Measurements from ENCODE around the gene BRMS1.

The BRMS1 gene

GRCh38 chr11:66309475-66309874, 35.4 kb downstream of the BRMS1 start:
- DNase-seq (ENCODE audit: low read depth), result no peak

DNA sequence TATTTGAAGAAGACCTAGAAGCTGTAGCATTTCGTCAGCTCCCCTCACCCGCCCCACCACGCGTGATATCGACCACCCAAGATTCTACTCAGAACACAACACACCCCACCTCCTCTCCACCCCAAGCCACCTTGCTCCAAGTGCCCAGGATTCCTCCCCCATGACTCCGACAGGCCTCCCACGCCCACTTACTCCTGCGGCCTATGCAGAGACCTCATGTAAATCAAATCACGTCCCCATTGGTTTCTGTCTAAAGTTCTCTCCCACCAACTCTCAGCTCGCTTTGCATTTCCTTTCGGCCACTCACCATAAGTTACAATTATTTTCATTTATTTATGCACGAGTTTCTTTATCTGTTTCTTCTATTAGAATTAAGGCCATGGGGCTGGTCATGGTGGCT, 42.2 kb downstream of the BRMS1 start:
- no peak for DNase-seq (ENCODE audit: low read depth)

DNA sequence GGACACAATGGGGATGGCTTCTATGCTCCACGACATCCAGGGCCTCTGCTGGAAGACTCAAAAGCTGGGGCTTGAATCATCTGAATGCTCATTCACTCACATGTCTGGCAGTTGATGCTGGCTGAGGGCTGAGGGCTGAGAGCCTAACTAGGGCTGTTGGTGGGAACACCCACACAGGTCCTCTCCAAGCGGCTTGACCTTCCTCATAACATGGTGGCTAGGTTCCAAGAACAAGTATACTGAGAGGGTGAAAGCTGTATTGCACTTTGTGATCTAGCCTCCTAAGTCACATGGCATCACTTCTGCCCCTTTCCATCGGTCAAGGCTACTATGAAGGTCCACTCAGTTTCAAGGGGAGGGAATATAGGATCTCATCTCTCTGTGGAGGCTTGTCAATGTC, 45.7 kb downstream of the BRMS1 start:
- DNase-seq (ENCODE audit: low read depth), result no peak

DNA sequence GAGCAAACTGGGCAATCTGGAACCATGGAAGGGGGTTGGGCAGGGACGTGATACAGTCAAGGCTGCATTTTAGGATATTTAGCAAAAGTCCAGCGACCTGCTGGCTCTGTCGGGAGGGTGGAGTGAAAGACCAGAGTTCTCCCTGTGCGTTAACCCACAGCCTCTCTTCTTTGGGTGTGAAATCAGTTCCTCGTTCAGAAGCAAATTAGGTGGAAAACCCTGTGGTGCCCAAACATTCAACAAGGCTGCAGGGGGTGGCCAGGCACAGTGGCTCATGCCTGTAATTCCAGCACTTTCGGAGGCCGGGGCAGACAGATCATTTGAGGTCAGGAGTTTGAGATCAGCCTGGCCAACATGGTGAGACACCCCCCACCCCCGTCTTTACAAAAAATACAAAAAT, 47.3 kb downstream of the BRMS1 start:
- DNase-seq (ENCODE audit: low read depth), result no peak

DNA sequence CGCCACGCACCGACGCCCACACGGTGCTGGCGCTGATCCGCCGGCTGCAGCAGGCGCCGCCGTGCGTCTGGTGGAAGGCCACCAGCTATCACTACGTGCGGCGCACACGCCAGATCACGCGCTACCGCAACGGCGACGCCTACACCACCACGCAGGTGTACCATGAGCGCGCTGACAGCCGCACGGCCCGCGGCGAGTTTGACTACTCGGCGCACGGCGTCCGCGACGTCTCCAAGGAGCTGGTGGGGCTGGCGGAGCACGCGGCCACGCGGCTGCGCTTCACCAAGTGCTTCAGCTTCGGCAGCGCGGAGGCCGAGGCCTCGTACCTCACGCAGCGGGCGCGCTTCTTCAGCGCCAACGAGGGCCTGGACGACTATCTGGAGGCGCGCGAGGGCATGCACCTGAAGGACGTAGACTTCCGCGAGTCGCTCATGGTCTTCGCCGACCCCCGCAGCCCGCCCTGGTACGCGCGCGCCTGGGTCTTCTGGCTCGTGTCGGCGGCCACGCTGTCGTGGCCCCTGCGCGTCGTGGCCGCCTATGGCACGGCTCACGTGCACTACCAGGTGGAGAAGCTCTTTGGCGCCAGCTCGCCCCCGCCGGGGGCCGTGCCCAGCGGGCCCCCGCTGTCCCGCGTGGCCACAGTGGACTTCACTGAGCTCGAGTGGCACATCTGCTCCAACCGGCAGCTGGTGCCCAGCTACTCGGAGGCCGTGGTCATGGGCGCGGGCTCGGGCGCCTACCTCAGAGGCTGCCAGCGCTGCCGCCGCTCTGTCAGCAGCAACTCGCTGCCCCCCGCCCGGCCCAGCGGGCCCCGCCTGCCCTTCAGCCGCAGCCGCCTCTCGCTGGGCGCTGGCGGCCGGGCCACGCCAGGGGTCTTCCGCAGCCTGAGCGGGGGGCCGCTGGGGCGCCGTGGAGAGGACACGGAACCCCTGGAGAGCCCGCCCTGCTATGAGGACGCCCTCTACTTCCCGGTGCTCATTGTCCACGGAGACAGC, 50.0 kb downstream of the BRMS1 start:
- DNase-seq (ENCODE audit: low read depth), result no peak

- no peak for DNase-seq (ENCODE audit: low read depth)
These were observed 50.9 kb downstream of the BRMS1 start for GRCh38 chr11:66293777-66294625.

DNA sequence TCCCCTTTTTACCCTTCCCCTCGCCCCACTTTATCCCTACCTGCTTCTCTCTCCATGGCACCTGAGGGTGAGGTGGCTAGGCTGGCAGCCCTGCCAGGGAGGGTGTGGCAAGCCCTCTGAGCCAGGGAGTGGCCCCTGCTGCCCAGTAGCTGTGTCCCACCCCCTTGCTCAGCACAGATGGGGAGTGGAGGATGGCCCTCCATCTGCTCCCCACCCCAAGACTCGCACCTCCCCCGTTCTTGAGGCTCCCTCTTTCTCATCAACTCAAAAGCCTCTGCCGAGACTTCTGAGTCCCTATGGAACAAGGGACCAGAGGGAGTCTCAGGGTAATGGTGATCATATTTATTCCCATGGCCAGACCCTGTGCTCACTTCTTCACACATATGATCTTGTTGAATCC, 51.6 kb downstream of the BRMS1 start:
- no peak for DNase-seq (ENCODE audit: low read depth)

- no peak for DNase-seq (ENCODE audit: low read depth)
These were observed 52.2 kb downstream of the BRMS1 start for GRCh38 chr11:66292543-66293332.

DNA sequence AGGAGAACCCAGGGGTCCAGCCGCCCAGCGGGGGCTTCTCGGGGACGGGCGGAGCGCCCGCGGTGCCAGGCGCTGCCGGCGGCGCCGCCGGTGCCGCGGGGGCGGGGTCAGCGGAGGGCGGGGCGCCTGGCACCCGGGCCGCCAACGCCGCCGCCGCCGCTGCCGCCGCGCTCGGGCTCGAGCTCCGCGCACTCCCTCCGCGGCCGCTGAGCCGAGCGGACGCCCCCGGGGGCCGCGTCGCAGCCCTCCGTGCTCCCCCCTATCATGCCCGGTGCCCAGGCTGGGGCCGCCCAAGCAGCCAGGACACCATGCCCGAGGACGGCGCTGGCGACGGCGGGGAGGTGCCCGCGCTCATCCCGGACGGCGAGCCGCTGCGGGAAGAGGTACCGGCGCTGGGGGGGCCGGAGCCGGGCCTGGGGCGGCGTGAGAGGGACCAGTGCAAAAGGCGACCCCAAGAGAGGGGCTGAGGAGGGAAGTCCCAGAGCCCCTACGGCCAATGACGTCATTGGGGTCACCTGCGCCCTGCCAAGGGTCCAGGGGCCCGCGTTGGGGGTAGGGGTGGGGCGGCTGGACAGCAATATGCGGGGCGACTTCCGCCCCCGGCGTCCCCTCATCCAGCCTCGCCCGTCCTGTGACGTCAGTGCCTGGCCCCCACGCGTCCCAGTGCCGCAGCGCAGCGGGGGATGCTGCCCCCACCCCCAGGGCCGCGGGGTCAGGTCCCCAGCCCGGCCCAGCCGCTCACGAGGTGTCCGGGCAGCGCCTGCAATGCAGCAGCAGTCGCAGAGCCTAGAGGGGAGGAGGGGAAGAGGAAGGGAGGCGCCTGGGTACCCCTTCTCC, 53.0 kb downstream of the BRMS1 start, which contains the start of gene TMEM151A:
Gene TMEM151A, plus strand, starts transcription at position 189 of the 837 bp plus-strand sequence. Its CDS starts 120 bp downstream, at position 309.
- no peak for DNase-seq (ENCODE audit: low read depth)

DNA sequence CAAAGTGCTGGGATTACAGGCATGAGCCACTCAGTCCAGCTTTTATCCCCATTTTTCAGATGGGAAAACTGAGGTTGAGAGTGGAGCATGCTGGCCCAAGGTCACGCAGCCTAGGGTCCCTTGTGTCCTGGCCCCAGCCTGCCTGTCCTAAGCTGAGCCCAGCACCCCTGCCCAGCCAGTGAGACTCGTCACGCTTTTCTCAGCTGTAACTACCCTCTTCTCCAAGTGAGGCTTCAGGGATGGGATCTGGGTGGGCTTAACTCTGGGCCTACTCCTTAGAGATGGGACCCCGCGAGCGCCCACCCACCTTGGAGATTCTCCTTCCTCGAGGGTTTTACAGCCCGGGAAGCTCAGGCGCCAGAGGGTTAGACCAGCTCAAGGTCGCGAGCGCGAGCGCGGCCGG, 53.6 kb downstream of the BRMS1 start:
- DNase-seq (ENCODE audit: low read depth), result no peak

DNA sequence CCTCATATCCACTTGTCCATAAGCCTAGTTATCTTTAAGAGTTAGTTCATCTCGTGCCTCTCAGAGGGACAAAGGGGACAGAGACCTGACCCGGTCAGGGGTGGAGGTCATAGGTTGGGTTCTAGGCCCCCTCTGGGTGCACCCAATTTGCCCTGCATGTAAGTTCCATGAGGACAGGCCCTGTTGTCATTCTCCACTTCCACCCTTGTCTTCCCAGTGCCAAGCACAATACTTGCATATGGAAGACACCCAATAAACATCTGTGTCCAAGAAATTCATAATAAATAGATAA, 54.6 kb downstream of the BRMS1 start:
- no peak for DNase-seq (ENCODE audit: low read depth)

DNA sequence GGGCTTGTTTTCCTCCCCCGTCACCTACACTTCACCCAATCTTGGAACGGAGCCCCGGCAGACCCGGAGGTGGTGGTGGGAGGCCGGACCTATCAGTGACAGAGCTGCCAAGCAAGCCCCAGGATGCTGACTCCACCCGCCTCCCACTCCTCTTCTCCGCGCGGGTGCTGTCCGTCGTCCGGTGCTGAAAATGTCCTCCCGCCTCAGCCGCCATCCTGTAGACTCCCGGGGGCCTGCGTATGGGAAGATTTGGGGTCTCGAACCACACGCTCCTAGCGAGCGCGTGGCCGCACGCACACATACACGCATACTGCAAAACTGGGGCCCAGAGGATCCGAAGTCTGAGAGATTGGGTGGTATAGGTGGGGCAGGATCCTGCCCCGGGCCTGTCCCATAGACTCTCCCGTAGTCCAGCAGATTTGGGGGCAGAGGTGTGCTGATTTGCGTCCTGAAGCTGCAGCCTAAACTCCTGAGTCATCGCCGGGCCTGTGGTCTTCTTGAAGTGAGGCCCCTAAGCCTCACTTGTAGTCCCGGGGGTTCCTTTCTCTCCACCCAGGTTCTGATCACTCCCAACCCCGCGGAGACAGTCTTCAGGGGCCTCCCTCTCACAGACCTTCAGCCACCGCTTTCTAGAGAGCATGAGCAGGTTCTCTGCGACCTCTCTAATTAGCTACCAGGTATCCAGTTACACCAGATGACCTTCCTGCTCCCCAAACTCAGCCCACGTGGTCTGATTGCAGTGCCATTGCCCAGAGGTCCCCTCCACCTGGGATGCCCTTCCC, 55.2 kb downstream of the BRMS1 start:
- DNase-seq (ENCODE audit: low read depth), result peak; percentile 72

GRCh38 chr11:66288671-66289547, 56.0 kb downstream of the BRMS1 start, which contains the start of gene YIF1A:
YIF1A (minus strand) TSS chr11:66289143; CDS start chr11:66288985, 158 bp downstream.
- DNase-seq (ENCODE audit: low read depth), result peak; percentile 97

DNA sequence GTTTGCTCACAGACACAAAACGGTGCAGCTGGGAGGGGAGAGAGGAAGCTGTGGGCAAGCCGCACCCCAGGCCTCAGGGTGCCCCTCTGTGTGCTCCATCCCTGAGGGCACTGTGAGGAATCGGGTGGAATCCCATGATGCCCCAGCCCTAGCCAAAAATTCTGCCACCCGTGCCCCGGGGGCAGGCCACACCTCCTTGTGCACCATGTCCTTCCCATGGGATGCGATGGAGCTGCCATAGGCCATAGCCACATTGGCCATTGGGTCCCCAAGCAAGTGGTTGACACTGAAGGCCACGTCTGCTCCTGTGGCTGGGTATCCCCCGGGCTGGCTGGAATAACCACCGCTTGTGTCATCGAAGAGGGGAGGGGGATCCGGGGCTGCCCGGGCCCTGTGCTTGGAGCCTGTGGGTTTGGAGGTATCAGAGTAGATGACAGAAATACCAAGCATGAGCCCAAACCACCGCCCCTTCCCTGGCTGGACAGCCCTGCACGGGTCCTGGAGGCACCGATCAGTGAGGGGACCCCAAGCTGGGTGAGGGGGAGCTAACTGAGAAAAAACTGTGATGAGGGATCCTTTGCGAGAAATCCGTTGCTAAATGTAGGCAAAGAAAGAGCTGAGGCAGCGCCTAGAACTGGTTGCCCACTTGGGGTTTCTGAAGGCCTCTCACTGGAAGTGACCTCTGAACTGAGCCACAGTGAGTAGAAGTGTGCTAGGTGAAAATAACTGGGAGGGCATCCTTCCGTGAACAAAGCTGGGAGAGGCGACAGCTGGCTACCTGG, 56.8 kb downstream of the BRMS1 start:
- DNase-seq (ENCODE audit: low read depth), result no peak

All from stimulated activated CD8-positive, alpha-beta memory T cell treated with anti-CD3 and anti-CD28 coated beads, Interleukin-4, amount 100 ng/mL, for 24 hours (primary cell).